Nasal cavity respiratory epithelium epithelial cell of viscerocranial mucosa (primary cell): ENCODE results near the gene RAC3. TPM values are rescaled to one million over a fixed set of nuclear protein-coding genes. Genes with fewer than 3 reads are reported as not detected.

Experiments
- total RNA-seq: library from RNA; depleted of rRNA; stranded (reverse); fragments of >200 nt; gene quantifications from 2 replicates; pipeline ENCODE4 v1.2.3, GENCODE V29; 2014

The RAC3 gene
- total RNA-seq: 16.7 and 22.6 TPM in 2 replicates

GRCh38 chr17:82031303-82031884, at the start of gene RAC3:
Gene RAC3, plus strand, starts transcription at chr17:82031678. Its CDS starts 84 bp downstream, at chr17:82031762.

GRCh38 chr17:82022310-82022980, 9.0 kb upstream of the RAC3 start, which contains the start of gene CENPX:
Gene CENPX, minus strand, starts transcription at chr17:82022878. Its CDS starts 17 bp downstream, at chr17:82022861.

GRCh38 chr17:82022981-82023446, 8.5 kb upstream of the RAC3 start, which contains the start of gene LRRC45:
Gene LRRC45, plus strand, starts transcription at chr17:82023305. Its CDS starts 339 bp downstream, at chr17:82023644.

GRCh38 chr17:82037092-82037888, 5.8 kb downstream of the RAC3 start, which contains the start of gene DCXR:
Gene DCXR, minus strand, starts transcription at chr17:82037697. Its CDS starts 15 bp downstream, at chr17:82037682.

DNA sequence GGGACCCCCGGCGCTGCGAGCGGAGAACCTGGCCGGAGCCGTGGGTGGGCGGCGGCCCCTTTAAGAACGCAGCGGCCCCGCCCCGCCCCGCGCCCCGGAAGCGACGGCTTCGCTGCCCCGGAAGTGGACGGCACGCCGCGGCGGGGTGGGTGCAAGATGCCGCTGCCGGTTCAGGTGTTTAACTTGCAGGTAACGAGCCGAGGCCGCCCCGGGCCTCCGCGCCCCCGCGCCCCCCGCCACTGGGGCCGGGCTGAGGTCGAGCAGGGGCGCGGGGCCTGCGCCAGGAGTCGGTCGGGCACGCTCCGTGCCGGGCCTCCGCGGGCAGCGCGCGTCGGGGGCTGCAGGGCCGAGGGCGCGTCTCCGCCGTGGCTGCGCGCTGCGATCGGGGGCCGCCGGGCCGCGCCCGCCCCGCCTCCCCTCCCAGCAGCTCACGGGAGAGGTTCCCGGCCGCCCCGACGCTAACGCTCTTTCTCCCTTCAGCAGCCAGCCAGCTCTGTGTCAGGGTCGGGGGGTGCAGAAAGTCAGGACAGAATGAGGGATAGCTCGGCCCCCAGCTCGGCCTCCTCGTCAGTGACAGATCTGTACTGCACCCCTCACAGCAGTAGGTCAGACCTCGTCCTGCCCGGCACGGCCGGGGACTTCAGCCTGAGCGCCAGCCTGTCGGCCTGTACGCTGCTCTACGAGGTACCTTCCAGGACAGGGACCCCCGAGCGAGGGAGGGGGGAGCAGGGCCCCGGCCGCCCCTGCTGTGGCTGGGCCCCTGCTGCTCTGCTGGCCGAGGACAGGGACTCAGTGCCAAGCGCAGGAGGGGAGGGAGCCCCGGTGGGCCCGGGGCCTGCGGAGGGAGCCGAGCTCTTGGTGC, 20.5 kb downstream of the RAC3 start, which contains the start of the genes GPS1 and RFNG:
Gene GPS1, plus strand, starts transcription at position 123 of the 862 bp plus-strand sequence. Its CDS starts 34 bp downstream, at position 157.
Gene RFNG, minus strand, starts transcription at position 36 of the 862 bp plus-strand sequence. CDS start 45 bp downstream, outside the sequence.

DNA sequence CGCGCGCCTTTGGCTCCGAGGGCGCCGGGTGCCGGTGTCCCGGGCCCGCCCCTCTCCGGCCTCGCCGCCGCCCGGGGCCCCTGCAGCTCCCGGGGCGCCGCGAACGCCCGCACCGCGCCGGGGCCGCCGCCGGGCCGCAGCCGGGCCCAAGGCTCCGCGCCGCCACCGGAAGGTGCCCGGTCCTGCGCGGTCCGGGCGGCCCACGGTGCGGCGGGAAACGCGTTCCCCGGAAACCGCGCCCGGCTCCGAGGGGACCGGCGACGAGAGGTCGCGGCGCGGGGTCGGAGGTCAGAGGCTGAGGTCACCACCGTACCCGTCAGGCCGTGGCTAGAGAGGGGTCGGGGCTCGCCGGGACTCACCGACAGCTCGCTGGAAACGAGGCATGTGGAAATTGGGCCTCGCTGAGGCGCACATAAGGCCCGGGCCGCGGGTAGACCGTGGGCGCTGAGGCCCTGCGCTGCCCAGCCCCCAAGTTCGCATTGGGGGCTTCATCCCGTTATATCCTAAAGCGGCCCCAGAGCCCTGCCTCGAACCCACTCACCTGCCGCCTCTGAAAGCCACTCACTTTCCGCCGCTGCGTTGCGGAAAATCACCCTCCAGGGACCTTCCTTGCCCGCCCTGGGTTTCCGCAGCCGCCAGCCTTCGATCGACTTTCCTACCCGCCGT, 34.3 kb downstream of the RAC3 start, which contains the start of gene DUS1L:
Gene DUS1L, minus strand, starts transcription at position 167 of the 666 bp plus-strand sequence. CDS start 745 bp downstream, outside the sequence.

Other genes starting within 250 kb of the RAC3 start
- 0.07 TPM in 1 of 2 replicates, not detected in the other for gene GCGR, start 227.5 kb upstream of the RAC3 start, total RNA-seq
- 23.6 and 23.8 TPM in 2 replicates for gene MCRIP1, start 198.4 kb upstream of the RAC3 start, total RNA-seq
- not detected in 2 replicates for gene PPP1R27, start 196.6 kb upstream of the RAC3 start, total RNA-seq
- gene P4HB, start 171.1 kb upstream of the RAC3 start, total RNA-seq: 966 and 1,211 TPM in 2 replicates
- 67.0 and 138 TPM in 2 replicates for gene ARHGDIA, start 160.3 kb upstream of the RAC3 start, total RNA-seq
- 74.2 and 108 TPM in 2 replicates for gene ALYREF, start 140.1 kb upstream of the RAC3 start, total RNA-seq
- 90.8 and 154 TPM in 2 replicates for gene ANAPC11, start 140.0 kb upstream of the RAC3 start, total RNA-seq
- under 0.01 and 0.21 TPM in 2 replicates for gene NPB, start 129.4 kb upstream of the RAC3 start, total RNA-seq
- 26.7 and 27.9 TPM in 2 replicates for gene PCYT2, start 120.3 kb upstream of the RAC3 start, total RNA-seq
- 34.8 and 44.8 TPM in 2 replicates for gene SIRT7, start 113.5 kb upstream of the RAC3 start, total RNA-seq
- gene MAFG, start 103.9 kb upstream of the RAC3 start, total RNA-seq: 34.5 and 39.3 TPM in 2 replicates
- 128 and 141 TPM in 2 replicates for gene PYCR1, start 94.4 kb upstream of the RAC3 start, total RNA-seq
- gene MYADML2, start 84.4 kb upstream of the RAC3 start, total RNA-seq: not detected in 2 replicates
- 0.07 TPM in 1 of 2 replicates, not detected in the other for gene NOTUM, start 70.5 kb upstream of the RAC3 start, total RNA-seq
- gene ASPSCR1, start 54.0 kb upstream of the RAC3 start, total RNA-seq: 18.7 and 21.5 TPM in 2 replicates
- 11.7 and 17.8 TPM in 2 replicates for gene CENPX, start 8.8 kb upstream of the RAC3 start, total RNA-seq
- gene LRRC45, start 8.4 kb upstream of the RAC3 start, total RNA-seq: 2.7 and 7.8 TPM in 2 replicates
- 40.5 and 110 TPM in 2 replicates for gene DCXR, start 6.0 kb downstream of the RAC3 start, total RNA-seq
- gene RFNG, start 20.1 kb downstream of the RAC3 start, total RNA-seq: 42.7 and 45.4 TPM in 2 replicates
- gene GPS1, start 20.2 kb downstream of the RAC3 start, total RNA-seq: 75.2 and 84.1 TPM in 2 replicates
- gene DUS1L, start 34.1 kb downstream of the RAC3 start, total RNA-seq: 104 and 133 TPM in 2 replicates
- gene FASN, start 66.6 kb downstream of the RAC3 start, total RNA-seq: 60.1 and 202 TPM in 2 replicates
- 8.5 and 16.2 TPM in 2 replicates for gene CCDC57, start 181.2 kb downstream of the RAC3 start, total RNA-seq
- 94.0 and 272 TPM in 2 replicates for gene SLC16A3, start 197.4 kb downstream of the RAC3 start, total RNA-seq
- gene CSNK1D, start 242.0 kb downstream of the RAC3 start, total RNA-seq: 63.6 and 105 TPM in 2 replicates